Measurements from ENCODE around the gene ANKEF1. TPM values are rescaled to one million over a fixed set of nuclear protein-coding genes. Genes with fewer than 3 reads are reported as not detected.

Gene ANKEF1
- total RNA-seq, 1 donor from 2014 or later: 0.77 TPM

- Mint-ChIP-seq H3K27me3 (ENCODE audit: low read depth) (peaks cover 5% of the 10 kb centered on the region), H3K27ac (ENCODE audit: unreplicated experiment) (no peak overlapping the region), H3K9me3 (ENCODE audit: low read depth) (no peaks in the 10 kb centered on the region), H3K4me1 (ENCODE audit: low read depth) (no peaks in the 10 kb centered on the region), H3K4me3 (ENCODE audit: unreplicated experiment) (no peak overlapping the region), H3K36me3 (ENCODE audit: low read depth) (no peaks in the 10 kb centered on the region)
- no peak for DNase-seq (ENCODE audit: low spot score)
- TF ChIP-seq CTCF (IDR thresholded peaks at IDR 0.05): no peak
Measured at GRCh38 chr20:10004900-10005299, 29.9 kb upstream of the ANKEF1 start.

- Mint-ChIP-seq H3K4me1 (ENCODE audit: low read depth) (no peaks in the 10 kb centered on the region), H3K9me3 (ENCODE audit: low read depth) (no peaks in the 10 kb centered on the region), H3K27me3 (ENCODE audit: low read depth) (peaks cover 5% of the 10 kb centered on the region), H3K27ac (ENCODE audit: unreplicated experiment) (no peak overlapping the region), H3K4me3 (ENCODE audit: unreplicated experiment) (no peak overlapping the region), H3K36me3 (ENCODE audit: low read depth) (no peaks in the 10 kb centered on the region)
- no peak for DNase-seq (ENCODE audit: low spot score)
- TF ChIP-seq CTCF (IDR thresholded peaks at IDR 0.05): no peak
Measured at GRCh38 chr20:10005885-10006284, 28.9 kb upstream of the ANKEF1 start.

GRCh38 chr20:10006447-10007090, 28.2 kb upstream of the ANKEF1 start:
- H3K27me3 Mint-ChIP-seq (ENCODE audit: low read depth): peaks cover 5% of the 10 kb centered on the region
- H3K27ac Mint-ChIP-seq (ENCODE audit: unreplicated experiment): no peak overlapping the region
- DNase-seq (ENCODE audit: low spot score): no peak
- no peaks in the 10 kb centered on the region for H3K4me1 Mint-ChIP-seq (ENCODE audit: low read depth)
- no peak for TF ChIP-seq CTCF (IDR thresholded peaks at IDR 0.05)
- H3K36me3 Mint-ChIP-seq (ENCODE audit: low read depth): no peaks in the 10 kb centered on the region
- H3K9me3 Mint-ChIP-seq (ENCODE audit: low read depth): no peaks in the 10 kb centered on the region
- no peak overlapping the region for H3K4me3 Mint-ChIP-seq (ENCODE audit: unreplicated experiment)

GRCh38 chr20:10007158-10007557, 27.6 kb upstream of the ANKEF1 start:
- DNase-seq (ENCODE audit: low spot score): no peak
- Mint-ChIP-seq H3K27me3 (ENCODE audit: low read depth) (peaks cover 5% of the 10 kb centered on the region), H3K9me3 (ENCODE audit: low read depth) (no peaks in the 10 kb centered on the region), H3K4me3 (ENCODE audit: unreplicated experiment) (no peak overlapping the region), H3K4me1 (ENCODE audit: low read depth) (no peaks in the 10 kb centered on the region), H3K27ac (ENCODE audit: unreplicated experiment) (no peak overlapping the region), H3K36me3 (ENCODE audit: low read depth) (no peaks in the 10 kb centered on the region)
- no peak for TF ChIP-seq CTCF (IDR thresholded peaks at IDR 0.05)

- no peak overlapping the region for H3K4me3 Mint-ChIP-seq (ENCODE audit: unreplicated experiment)
- H3K4me1 Mint-ChIP-seq (ENCODE audit: low read depth): no peaks in the 10 kb centered on the region
- no peak for DNase-seq (ENCODE audit: low spot score)
- no peak for TF ChIP-seq CTCF (IDR thresholded peaks at IDR 0.05)
- no peak overlapping the region for H3K27ac Mint-ChIP-seq (ENCODE audit: unreplicated experiment)
- peaks cover 5% of the 10 kb centered on the region for H3K27me3 Mint-ChIP-seq (ENCODE audit: low read depth)
- no peaks in the 10 kb centered on the region for H3K36me3 Mint-ChIP-seq (ENCODE audit: low read depth)
- H3K9me3 Mint-ChIP-seq (ENCODE audit: low read depth): no peaks in the 10 kb centered on the region
Measured at GRCh38 chr20:10007747-10008146, 27.0 kb upstream of the ANKEF1 start.

All from chondrocyte (in vitro differentiated cells).